A549 (cell line): ENCODE measurements around the gene ADCY7. TPM values are rescaled to one million over a fixed set of nuclear protein-coding genes. Genes with fewer than 3 reads are reported as not detected.

Experiments used
- ATAC-seq, 2 experiments: fragments of 200-7000 bp in 1 of 2; fragments of >200 bp in 1 of 2; cut with Nextera tagmentation in 1 of 2; cut with Tn5 transposase in 1 of 2; 3 replicates each; pipeline versions ENCODE4 v1.8.0 to v1.9.1; 2018 to 2020; ENCODE audit warnings: mild to moderate bottlenecking in 1 of 2, moderate library complexity in 1 of 2
- CTCF ChIA-PET: fragments of 300-600 bp; sonication (Branson Sonifier 250); formaldehyde crosslinking; extraction: SDS; loops from one replicate; lab custom pipeline; 2021; ENCODE audit warnings: antibody characterized with exemption, inconsistent platforms; lab: Yijun Ruan, JAX
- POLR2A ChIA-PET: fragments of 350-600 bp; formaldehyde crosslinking; extraction: SDS; loops from one replicate; lab custom pipeline; 2021; ENCODE audit warnings: antibody characterized with exemption, inconsistent platforms; lab: Yijun Ruan, JAX
- DNase-seq, 2 experiments: peaks; one replicate each; pipeline versions ENCODE4 v3.0.0 to v3.0.0-alpha.2; 2011 to 2016; ENCODE audit warnings: low read depth in 1 of 2, low spot score in 1 of 2
- FAIRE-seq: peaks from 2 replicates; lab custom pipeline; 2011; peaks lifted over from hg19 to GRCh38; lab: Jason Lieb, UNC
- H3K27ac ChIP-seq, 2 experiments: fragments of >200 bp; sonication (Bioruptor Twin); formaldehyde crosslinking; 3 replicates each; pipeline ENCODE4 v1.5.1; 2016 to 2017
- H3K4me1 ChIP-seq: fragments of >200 bp; sonication (Bioruptor Twin); formaldehyde crosslinking; 3 replicates; pipeline ENCODE4 v1.6.1; 2016
- H3K4me2 ChIP-seq: fragments of >200 bp; sonication (Bioruptor Twin); formaldehyde crosslinking; 3 replicates; pipeline ENCODE4 v1.6.1; 2016
- H3K4me3 ChIP-seq: fragments of >200 bp; sonication (Bioruptor Twin); formaldehyde crosslinking; 3 replicates; pipeline ENCODE4 v1.5.1; 2016
- H3K9me3 ChIP-seq: fragments of >200 bp; sonication (Bioruptor Twin); formaldehyde crosslinking; 3 replicates; pipeline ENCODE4 v1.6.1; 2016
- BCL3 ChIP-seq: fragments of >200 bp; sonication (Bioruptor Twin); formaldehyde crosslinking; IDR thresholded peaks from 3 replicates; pipeline ENCODE4 v1.6.1; 2016
- BHLHE40 ChIP-seq: IDR thresholded peaks from 2 replicates; pipeline ENCODE4 v1.6.1; 2012; ENCODE audit warnings: low read depth, low read length, inconsistent platforms
- CBX2 ChIP-seq: fragments of 200-600 bp; sonication (generic); IDR thresholded peaks from 2 replicates; pipeline ENCODE4 v1.6.1; 2016; ENCODE audit warnings: low read depth, mild to moderate bottlenecking, borderline replicate concordance
- CEBPB ChIP-seq, 2 experiments: fragments of >200 bp in 1 of 2; sonication (Bioruptor Twin) in 1 of 2; formaldehyde crosslinking in 1 of 2; IDR thresholded peaks; 2 replicates each; pipeline ENCODE4 v1.6.1; 2012 to 2016
- CHD4 ChIP-seq: fragments of 200-600 bp; sonication (generic); IDR thresholded peaks from 2 replicates; pipeline ENCODE4 v1.6.1; 2016; ENCODE audit warnings: antibody characterized with exemption, mild to moderate bottlenecking, borderline replicate concordance
- EHF ChIP-seq: fragments of 250-450 bp; sonication (Bioruptor Pico); IDR thresholded peaks from 2 replicates; pipeline ENCODE4 v1.5.0; 2020; ENCODE audit warnings: mild to moderate bottlenecking
- EP300 ChIP-seq, 2 experiments: fragments of >200 bp; sonication (Bioruptor Twin); formaldehyde crosslinking; IDR thresholded peaks; 2 replicates in 1 of 2; 3 replicates in 1 of 2; pipeline ENCODE4 v1.6.1; 2016 to 2017
- ESRRA ChIP-seq: fragments of 150-350 bp; IDR thresholded peaks from 2 replicates; pipeline ENCODE4 v1.6.1; 2014; ENCODE audit warnings: mild to moderate bottlenecking, low read length, borderline replicate concordance
- FOXS1 ChIP-seq: fragments of 250-450 bp; sonication (Bioruptor Pico); IDR thresholded peaks from 2 replicates; pipeline ENCODE4 v1.5.0; 2020; ENCODE audit warnings: mild to moderate bottlenecking, moderate library complexity
- JUNB ChIP-seq: fragments of >200 bp; sonication (Bioruptor Twin); formaldehyde crosslinking; IDR thresholded peaks from 2 replicates; pipeline ENCODE4 v1.6.1; 2016
- KDM5A ChIP-seq: fragments of 200-600 bp; sonication (generic); IDR thresholded peaks from 2 replicates; pipeline ENCODE4 v1.6.1; 2016; ENCODE audit warnings: antibody characterized with exemption, mild to moderate bottlenecking
- NPAS2 ChIP-seq: fragments of 250-450 bp; sonication (Bioruptor Pico); IDR thresholded peaks from 2 replicates; pipeline ENCODE4 v1.8.0; 2022; ENCODE audit warnings: mild to moderate bottlenecking, moderate library complexity, borderline replicate concordance
- POLR2A ChIP-seq: IDR thresholded peaks from 2 replicates; pipeline ENCODE4 v1.6.1; 2012; ENCODE audit warnings: mild to moderate bottlenecking, low read length
- RFX5 ChIP-seq: fragments of 450-650 bp; IDR thresholded peaks from 2 replicates; pipeline ENCODE4 v1.7.1; 2014; ENCODE audit warnings: antibody characterized with exemption, mild to moderate bottlenecking, moderate library complexity
- RNF2 ChIP-seq: fragments of 200-600 bp; sonication (generic); IDR thresholded peaks from 2 replicates; pipeline ENCODE4 v1.6.1; 2016; ENCODE audit warnings: low read depth, mild to moderate bottlenecking, antibody characterized with exemption, moderate library complexity, borderline replicate concordance
- SMC3 ChIP-seq: fragments of >200 bp; sonication (Bioruptor Twin); formaldehyde crosslinking; IDR thresholded peaks from 3 replicates; pipeline ENCODE4 v1.6.1; 2018; ENCODE audit warnings: inconsistent platforms
- ZC3H11A ChIP-seq: fragments of 450-650 bp; IDR thresholded peaks from 2 replicates; pipeline ENCODE4 v1.6.1; 2014; ENCODE audit warnings: antibody characterized with exemption, mild to moderate bottlenecking
- ZSCAN20 ChIP-seq: fragments of 250-450 bp; sonication (Bioruptor Pico); IDR thresholded peaks from 2 replicates; pipeline ENCODE4 v1.8.0; 2022; ENCODE audit warnings: mild to moderate bottlenecking, moderate library complexity
- WGBS: methylation state at CpG from one replicate; pipeline ENCODE4 v1.1.6; 2017; ENCODE audit errors: missing lambda C conversion rate; 5-methylcytosine and 5-hydroxymethylcytosine counted together
- polyA plus RNA-seq, 4 experiments: library from polyadenylated mRNA; depleted of rRNA in 3 of 4; stranded (reverse); fragments of >200 nt; fragmentation: RNase III in 1 of 4; extraction: RNeasy Plus Mini Kit Qiagen cat#74134 plus additional on column Dnase treatment in 1 of 4; gene quantifications; 2 replicates in 3 of 4; 3 replicates in 1 of 4; pipeline ENCODE4 v1.2.3, GENCODE V29; 2011 to 2017
- TF ChIP-seq, protein P1 (sequence below): fragments of >200 bp; sonication (Bioruptor Twin); formaldehyde crosslinking; IDR thresholded peaks from 2 replicates; pipeline ENCODE4 v1.6.1; 2016
- TF ChIP-seq, protein P2 (sequence below): fragments of 450-650 bp; IDR thresholded peaks from 2 replicates; pipeline ENCODE4 v1.6.1; 2014; ENCODE audit warnings: antibody characterized with exemption

ADCY7 gene
- polyA plus RNA-seq, 2 of the 4 experiments (the other 2 are of a cell fraction): 10.5 to 18.7 TPM

- TF ChIP-seq RNF2: no peak
- TF ChIP-seq CBX2: no peak
- no peak for TF ChIP-seq CEBPB (IDR thresholded peaks at IDR 0.05)
- TF ChIP-seq EP300 (IDR thresholded peaks at IDR 0.05): no peak
- TF ChIP-seq RFX5: no peak
- no peak for TF ChIP-seq ESRRA
- TF ChIP-seq ZC3H11A: no peak
- TF ChIP-seq, protein P1, sequence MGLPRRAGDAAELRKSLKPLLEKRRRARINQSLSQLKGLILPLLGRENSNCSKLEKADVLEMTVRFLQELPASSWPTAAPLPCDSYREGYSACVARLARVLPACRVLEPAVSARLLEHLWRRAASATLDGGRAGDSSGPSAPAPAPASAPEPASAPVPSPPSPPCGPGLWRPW: no peak
Measured at GRCh38 chr16:50229149-50229726, 37.1 kb upstream of the ADCY7 start (continued).

DNA sequence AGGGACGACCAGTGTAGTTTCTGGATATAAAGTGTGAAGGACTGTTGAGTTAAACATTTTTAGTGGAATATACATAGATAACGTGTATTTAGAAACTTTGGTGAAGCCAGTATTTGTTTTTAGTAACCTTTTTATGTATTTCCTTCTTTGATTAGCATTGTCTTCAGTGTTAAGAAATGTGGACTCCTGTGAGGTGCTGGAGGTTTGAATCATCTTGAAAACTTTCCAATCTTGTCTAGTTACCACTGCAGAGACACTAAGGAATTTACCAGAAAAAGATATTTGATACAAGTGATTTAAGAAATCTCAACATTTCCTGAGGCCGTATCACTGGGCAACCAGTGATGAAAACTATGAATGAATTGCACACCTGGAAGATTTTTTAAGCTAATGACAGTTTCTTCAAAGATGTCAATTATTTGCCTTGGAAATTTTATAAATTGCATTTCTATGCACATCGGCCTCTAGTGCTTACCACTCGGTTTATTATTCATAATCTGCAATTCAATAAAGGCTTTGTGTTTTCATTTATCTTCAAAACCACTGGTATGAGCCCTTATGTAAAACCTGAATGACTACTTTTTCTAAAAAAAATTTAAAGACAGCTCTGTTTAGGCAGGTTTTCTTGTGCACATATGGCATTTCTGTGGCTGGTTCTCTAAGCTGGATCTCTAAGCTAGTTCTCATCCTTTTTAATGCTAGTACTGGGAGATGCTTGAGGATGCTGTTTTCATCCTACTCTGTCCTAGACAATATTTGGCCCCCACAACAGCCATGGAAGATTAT lies 31.4 kb upstream of the ADCY7 start:
- DNase-seq (no peak), ATAC-seq (peak in 1 of 2 experiments; percentile 33; a peak in 2 of 6 replicates), FAIRE-seq (no peak)
- WGBS: 57% methylated on average over 5 of the region's 5 CpGs
- CTCF ChIA-PET: interaction anchor here (1.1 to 1.3 kb wide), 2 partner anchors 11 to 24 kb away, joined by 3 to 5 read pairs; no protein-coding TSS in a partner anchor
- Histone ChIP-seq H3K4me3 (no peak overlapping the region), H3K9me3 (peaks cover 11% of the 10 kb centered on the region; the same call in 1 of the 3 replicates), H3K4me2 (peak overlapping the region; percentile 42), H3K27ac (peak overlapping the region; percentile 18 to 34; a peak in 3 of 6 replicates), H3K4me1 (peaks cover 20% of the 10 kb centered on the region)
- POLR2A ChIA-PET: interaction anchor here (0.5 kb wide), 1 partner anchor 134 kb away, joined by 4 read pairs; the partner anchor contains the start of gene BRD7
- TF ChIP-seq SMC3: no peak
- TF ChIP-seq EHF (CRISPR knock-in tag): no peak
- TF ChIP-seq FOXS1 (CRISPR knock-in tag): no peak
- TF ChIP-seq NPAS2 (CRISPR knock-in tag): no peak

GRCh38 chr16:50235581-50235980 lies 30.8 kb upstream of the ADCY7 start:
- Histone ChIP-seq H3K9me3 (peaks cover 11% of the 10 kb centered on the region; the same call in 1 of the 3 replicates), H3K4me2 (peak overlapping the region; percentile 42; the same call in 1 of the 3 replicates), H3K4me1 (peaks cover 20% of the 10 kb centered on the region), H3K27ac (peak overlapping the region in 1 of 2 experiments; percentile 34; a peak in 2 of 6 replicates), H3K4me3 (no peak overlapping the region)
- FAIRE-seq (no peak), DNase-seq (no peak), ATAC-seq (peak in 1 of 2 experiments; percentile 36; a peak in 3 of 6 replicates)
- WGBS: 81% methylated on average over 6 of the region's 6 CpGs
- TF ChIP-seq EP300 (IDR thresholded peaks at IDR 0.05) (no peak), POLR2A (no peak), KDM5A (no peak), CHD4 (no peak), BCL3 (no peak), ZSCAN20 (CRISPR knock-in tag) (no peak), BHLHE40 (no peak), JUNB (no peak)
- TF ChIP-seq, protein P2, sequence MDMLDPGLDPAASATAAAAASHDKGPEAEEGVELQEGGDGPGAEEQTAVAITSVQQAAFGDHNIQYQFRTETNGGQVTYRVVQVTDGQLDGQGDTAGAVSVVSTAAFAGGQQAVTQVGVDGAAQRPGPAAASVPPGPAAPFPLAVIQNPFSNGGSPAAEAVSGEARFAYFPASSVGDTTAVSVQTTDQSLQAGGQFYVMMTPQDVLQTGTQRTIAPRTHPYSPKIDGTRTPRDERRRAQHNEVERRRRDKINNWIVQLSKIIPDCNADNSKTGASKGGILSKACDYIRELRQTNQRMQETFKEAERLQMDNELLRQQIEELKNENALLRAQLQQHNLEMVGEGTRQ: no peak
- ChIA-PET CTCF (interaction anchor here (1.1 kb wide), 1 partner anchor 10 kb away, joined by 3 read pairs; no protein-coding TSS in a partner anchor), POLR2A (interaction anchor here (0.5 kb wide), 1 partner anchor 133 kb away, joined by 4 read pairs; the partner anchor contains the start of gene BRD7)
